SK-N-SH (cell line): Measurements from ENCODE around the gene FCN3. TPM values are rescaled to one million over a fixed set of nuclear protein-coding genes. Genes with fewer than 3 reads are reported as not detected.

Experiments
- CTCF ChIA-PET: fragments of 300-600, 350-600 bp; formaldehyde crosslinking; extraction: SDS; loops from one replicate; lab custom pipeline; 2021; lab: Yijun Ruan, JAX
- POLR2A ChIA-PET: fragments of 350-600 bp; sonication (Branson Sonifier 250); formaldehyde crosslinking; extraction: SDS; loops from one replicate; lab custom pipeline; 2020; ENCODE audit warnings: antibody characterized with exemption, inconsistent platforms; lab: Yijun Ruan, JAX
- DNase-seq: peaks from one replicate; pipeline ENCODE4 v3.0.0; 2012
- H2AFZ ChIP-seq: fragments of 200-600 bp; sonication (generic); 2 replicates; pipeline ENCODE4 v1.8.1; 2016; ENCODE audit warnings: antibody characterized with exemption, mild to moderate bottlenecking, low read depth
- H3F3A ChIP-seq: fragments of 200-600 bp; sonication (generic); replicated peaks from 2 replicates; pipeline ENCODE3; 2016; ENCODE audit warnings: antibody characterized with exemption, mild to moderate bottlenecking; ENCODE audit not compliant: insufficient read depth
- H3K27ac ChIP-seq, 2 experiments: fragments of 200-500 bp in 1 of 2; fragments of 200-600 bp in 1 of 2; sonication (Bioruptor generic) in 1 of 2; sonication (generic), shearing (Covaris generic) in 1 of 2; 2 replicates each; pipeline versions ENCODE4 v1.5.1 to v1.6.1; 2014 to 2016; ENCODE audit warnings: low read depth in 2 of 2, inconsistent platforms in 1 of 2, low read length in 1 of 2, mild to moderate bottlenecking in 1 of 2, mixed read lengths in 1 of 2
- H3K27me3 ChIP-seq: fragments of 200-600 bp; sonication (generic), shearing (Covaris generic); 2 replicates; pipeline ENCODE4 v1.6.1; 2016; ENCODE audit warnings: mixed run types; ENCODE audit not compliant: insufficient read depth
- H3K36me3 ChIP-seq, 2 experiments: fragments of 200-500 bp in 1 of 2; fragments of 200-600 bp in 1 of 2; sonication (Bioruptor generic) in 1 of 2; sonication (generic) in 1 of 2; replicated peaks in 1 of 2; 2 replicates each; pipeline versions ENCODE3 to v1.5.1; 2014 to 2016; ENCODE audit warnings: low read length in 1 of 2, mild to moderate bottlenecking in 1 of 2; ENCODE audit not compliant: insufficient read depth in 2 of 2, control insufficient read depth in 1 of 2
- H3K4me1 ChIP-seq, 2 experiments: fragments of 200-500 bp in 1 of 2; fragments of 200-600 bp in 1 of 2; sonication (Bioruptor generic) in 1 of 2; sonication (generic), shearing (Covaris generic) in 1 of 2; 2 replicates each; pipeline versions ENCODE4 v1.5.1 to v1.6.1; 2014 to 2016; ENCODE audit warnings: low read depth in 1 of 2, low read length in 1 of 2, mixed run types in 1 of 2; ENCODE audit not compliant: insufficient read depth in 2 of 2, control insufficient read depth in 1 of 2
- H3K4me2 ChIP-seq: fragments of 200-600 bp; sonication (generic), shearing (Covaris generic); 2 replicates; pipeline ENCODE4 v1.6.1; 2017; ENCODE audit warnings: mixed run types
- H3K4me3 ChIP-seq, 2 experiments: fragments of 200-500 bp in 1 of 2; fragments of 200-600 bp in 1 of 2; sonication (Bioruptor generic) in 1 of 2; sonication (generic), shearing (Covaris generic) in 1 of 2; 2 replicates each; pipeline versions ENCODE4 v1.5.1 to v1.8.1; 2014 to 2016; ENCODE audit warnings: low read depth in 2 of 2, inconsistent platforms in 1 of 2, low read length in 1 of 2, mild to moderate bottlenecking in 1 of 2, mixed read lengths in 1 of 2, moderate library complexity in 1 of 2
- H3K79me2 ChIP-seq: fragments of 200-600 bp; sonication (generic); 2 replicates; pipeline ENCODE4 v1.8.1; 2017; ENCODE audit warnings: mild to moderate bottlenecking; ENCODE audit not compliant: insufficient read depth
- H3K9ac ChIP-seq: fragments of 200-600 bp; sonication (generic); 2 replicates; pipeline ENCODE4 v1.6.1; 2017; ENCODE audit warnings: mixed run types
- H3K9me2 ChIP-seq: fragments of 200-600 bp; sonication (generic); 2 replicates; pipeline ENCODE4 v1.6.1; 2017; ENCODE audit warnings: mixed run types
- H3K9me3 ChIP-seq: fragments of 200-600 bp; sonication (generic); 2 replicates; pipeline ENCODE4 v1.6.1; 2017; ENCODE audit warnings: mixed run types, mild to moderate bottlenecking, moderate library complexity
- H4K20me1 ChIP-seq: fragments of 200-600 bp; sonication (generic); 2 replicates; pipeline ENCODE4 v1.6.1; 2017; ENCODE audit warnings: mild to moderate bottlenecking, mixed run types; ENCODE audit not compliant: insufficient read depth
- CHD2 ChIP-seq: fragments of 150-350 bp; IDR thresholded peaks from 2 replicates; pipeline ENCODE4 v1.6.1; 2018; ENCODE audit warnings: low read length; ENCODE audit not compliant: partially characterized antibody
- FOXJ3 ChIP-seq: sonication (generic); formaldehyde crosslinking; IDR thresholded peaks from 2 replicates; pipeline ENCODE4 v1.5.1; 2020; ENCODE audit warnings: mild to moderate bottlenecking, missing genetic modification reagents
- GABPA ChIP-seq: IDR thresholded peaks from 2 replicates; pipeline ENCODE4 v1.4.0; 2012; ENCODE audit warnings: low read depth, mild to moderate bottlenecking
- NFIC ChIP-seq: IDR thresholded peaks from 2 replicates; pipeline ENCODE4 v1.4.0; 2012; ENCODE audit warnings: borderline replicate concordance
- NRF1 ChIP-seq: IDR thresholded peaks from 2 replicates; pipeline ENCODE4 v1.6.1; 2012; ENCODE audit warnings: low read depth, mild to moderate bottlenecking, low read length
- TCF12 ChIP-seq: IDR thresholded peaks from 2 replicates; pipeline ENCODE4 v1.4.0; 2012
- WGBS: methylation state at CpG from one replicate; pipeline ENCODE4 v1.1.6; 2017; ENCODE audit warnings: low lambda C conversion rate; 5-methylcytosine and 5-hydroxymethylcytosine counted together
- polyA plus RNA-seq, 3 experiments: library from polyadenylated mRNA; depleted of rRNA; stranded (reverse); fragments of >200 nt; gene quantifications; 2 replicates each; pipeline ENCODE4 v1.2.3, GENCODE V29; 2012
- TF ChIP-seq, protein P1 (sequence below): IDR thresholded peaks from 2 replicates; pipeline ENCODE4 v1.4.0; 2012; ENCODE audit warnings: low read depth, borderline replicate concordance
- TF ChIP-seq, protein P2 (sequence below): fragments of 150-350 bp; IDR thresholded peaks from 2 replicates; pipeline ENCODE4 v1.6.1; 2016; ENCODE audit warnings: mild to moderate bottlenecking, low read depth, low read length

Gene FCN3
- polyA plus RNA-seq, 1 of the 3 experiments (the other 2 are of a cell fraction): not detected

DNA sequence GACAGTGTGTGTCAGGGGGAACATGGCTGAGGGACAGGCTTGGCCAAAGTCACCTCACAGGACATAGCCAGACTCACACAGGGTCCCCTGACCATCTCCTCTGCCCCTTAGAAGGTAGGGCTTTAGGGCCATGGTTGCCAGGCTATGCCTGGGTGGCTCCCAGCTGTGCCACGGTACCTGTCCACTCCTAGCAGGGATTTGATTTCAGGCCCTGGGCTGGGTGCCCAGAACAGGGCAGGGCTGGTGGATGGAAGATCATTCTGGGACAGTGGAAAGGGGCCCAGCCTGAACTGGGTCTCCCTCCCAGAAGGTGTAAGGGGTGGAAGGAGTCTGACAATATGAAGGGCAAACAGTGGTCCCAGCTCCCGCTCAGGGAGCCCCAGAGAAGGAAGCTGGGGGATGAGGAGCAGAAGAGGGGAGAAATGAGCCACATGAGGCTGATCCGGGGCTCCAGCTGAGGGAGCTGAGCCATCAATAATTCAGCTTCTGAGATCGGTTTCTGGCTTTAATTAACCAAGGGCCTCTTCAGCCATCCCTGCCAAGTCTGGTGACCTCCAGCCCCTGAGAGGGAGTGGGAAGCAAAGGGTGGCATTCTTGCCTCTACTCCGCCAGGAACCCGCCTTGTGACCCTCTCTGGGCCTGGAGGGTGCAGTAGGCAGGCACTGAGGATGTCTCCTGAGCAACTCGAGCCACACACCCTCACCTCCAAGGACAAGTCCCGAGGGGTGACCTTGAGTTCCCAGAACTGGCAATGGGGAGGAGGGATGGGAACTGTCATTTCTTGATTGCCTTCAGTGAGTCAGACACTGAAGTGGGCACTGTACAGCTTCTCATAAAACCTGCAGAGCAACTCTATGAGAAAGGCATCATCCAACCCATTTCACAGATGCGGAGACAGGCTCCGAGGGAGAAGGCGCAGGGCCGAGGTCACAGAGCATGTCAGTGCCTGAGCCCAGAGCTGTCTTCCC lies 6.4 kb upstream of the FCN3 start:
- H3K36me3 ChIP-seq: no peaks in the 10 kb centered on the region
- H3K27me3 ChIP-seq: no peaks in the 10 kb centered on the region
- no peak overlapping the region for H3K4me2 ChIP-seq
- CTCF ChIA-PET: interaction anchor here (0.5 to 20.0 kb wide), 7 partner anchors 10 to 223 kb away, joined by 3 to 731 read pairs (median 10); partner anchors contain the start of genes AHDC1 and MAP3K6
- TF ChIP-seq NFIC (peak; percentile 9; the same call in 1 of the 2 replicates), NRF1 (no peak), TCF12 (peak; percentile 32; the same call in 1 of the 2 replicates)
- TF ChIP-seq, protein P1, sequence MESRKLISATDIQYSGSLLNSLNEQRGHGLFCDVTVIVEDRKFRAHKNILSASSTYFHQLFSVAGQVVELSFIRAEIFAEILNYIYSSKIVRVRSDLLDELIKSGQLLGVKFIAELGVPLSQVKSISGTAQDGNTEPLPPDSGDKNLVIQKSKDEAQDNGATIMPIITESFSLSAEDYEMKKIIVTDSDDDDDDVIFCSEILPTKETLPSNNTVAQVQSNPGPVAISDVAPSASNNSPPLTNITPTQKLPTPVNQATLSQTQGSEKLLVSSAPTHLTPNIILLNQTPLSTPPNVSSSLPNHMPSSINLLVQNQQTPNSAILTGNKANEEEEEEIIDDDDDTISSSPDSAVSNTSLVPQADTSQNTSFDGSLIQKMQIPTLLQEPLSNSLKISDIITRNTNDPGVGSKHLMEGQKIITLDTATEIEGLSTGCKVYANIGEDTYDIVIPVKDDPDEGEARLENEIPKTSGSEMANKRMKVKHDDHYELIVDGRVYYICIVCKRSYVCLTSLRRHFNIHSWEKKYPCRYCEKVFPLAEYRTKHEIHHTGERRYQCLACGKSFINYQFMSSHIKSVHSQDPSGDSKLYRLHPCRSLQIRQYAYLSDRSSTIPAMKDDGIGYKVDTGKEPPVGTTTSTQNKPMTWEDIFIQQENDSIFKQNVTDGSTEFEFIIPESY: no peak
- peaks cover 0 to 10% of the 10 kb centered on the region in 2 experiments; a peak in 1 of 4 replicates for H3K4me1 ChIP-seq
- H3K79me2 ChIP-seq: no peaks in the 10 kb centered on the region
- no peaks in the 10 kb centered on the region for H3K9me2 ChIP-seq
- H4K20me1 ChIP-seq: no peaks in the 10 kb centered on the region
- H3K27ac ChIP-seq: peak overlapping the region in 1 of 2 experiments; percentile 26; a peak in 1 of 4 replicates
- H3K4me3 ChIP-seq: no peak overlapping the region
- DNase-seq: peak; percentile 51
- POLR2A ChIA-PET: no interaction called here
- no peaks in the 10 kb centered on the region for H3F3A ChIP-seq
- 54% methylated on average over 7 of the region's 12 CpGs for WGBS
- H2AFZ ChIP-seq: no peak overlapping the region
- no peaks in the 10 kb centered on the region for H3K9me3 ChIP-seq
- no peak overlapping the region for H3K9ac ChIP-seq

DNA sequence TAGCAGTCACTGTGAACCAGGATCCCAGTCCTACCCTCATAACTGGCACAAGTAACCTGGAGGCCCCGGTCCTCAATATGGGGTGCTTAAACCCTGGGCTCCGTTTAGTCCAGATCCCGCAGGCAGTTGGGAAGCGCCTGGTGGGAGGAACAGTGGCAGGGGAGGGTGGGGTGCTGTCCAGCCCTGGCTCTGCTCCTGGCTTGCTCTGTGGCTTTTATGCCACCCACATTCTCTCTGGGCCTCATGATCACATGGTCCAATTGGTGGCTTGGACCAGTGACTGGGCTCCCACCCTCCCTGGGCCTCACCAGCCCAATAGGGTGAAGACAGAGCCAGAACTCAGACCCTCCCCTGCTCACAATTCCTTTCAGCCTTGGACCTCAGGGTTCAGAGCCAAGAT lies 5.6 kb upstream of the FCN3 start:
- no peaks in the 10 kb centered on the region for H4K20me1 ChIP-seq
- TF ChIP-seq, protein P2, sequence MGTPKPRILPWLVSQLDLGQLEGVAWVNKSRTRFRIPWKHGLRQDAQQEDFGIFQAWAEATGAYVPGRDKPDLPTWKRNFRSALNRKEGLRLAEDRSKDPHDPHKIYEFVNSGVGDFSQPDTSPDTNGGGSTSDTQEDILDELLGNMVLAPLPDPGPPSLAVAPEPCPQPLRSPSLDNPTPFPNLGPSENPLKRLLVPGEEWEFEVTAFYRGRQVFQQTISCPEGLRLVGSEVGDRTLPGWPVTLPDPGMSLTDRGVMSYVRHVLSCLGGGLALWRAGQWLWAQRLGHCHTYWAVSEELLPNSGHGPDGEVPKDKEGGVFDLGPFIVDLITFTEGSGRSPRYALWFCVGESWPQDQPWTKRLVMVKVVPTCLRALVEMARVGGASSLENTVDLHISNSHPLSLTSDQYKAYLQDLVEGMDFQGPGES: no peak
- no peak for TF ChIP-seq FOXJ3 (CRISPR knock-in tag)
- no peak for TF ChIP-seq CHD2
- no peak for TF ChIP-seq GABPA
- no peaks in the 10 kb centered on the region for H3K79me2 ChIP-seq
- no peak overlapping the region for H3K4me3 ChIP-seq
- H3K27ac ChIP-seq: no peak overlapping the region
- H3F3A ChIP-seq: no peaks in the 10 kb centered on the region
- CTCF ChIA-PET: interaction anchor here (0.5 to 13.1 kb wide), 5 partner anchors 8 to 79 kb away, joined by 3 to 154 read pairs (median 10); partner anchors contain the start of gene MAP3K6
- H2AFZ ChIP-seq: no peak overlapping the region
- no peaks in the 10 kb centered on the region for H3K9me2 ChIP-seq
- H3K9ac ChIP-seq: no peak overlapping the region
- DNase-seq: no peak
- H3K4me1 ChIP-seq: peaks cover 0 to 10% of the 10 kb centered on the region in 2 experiments; a peak in 1 of 4 replicates
- H3K27me3 ChIP-seq: no peaks in the 10 kb centered on the region
- no peaks in the 10 kb centered on the region for H3K36me3 ChIP-seq
- POLR2A ChIA-PET: interaction anchor here (0.6 kb wide), 1 partner anchor 123 kb away, joined by 3 read pairs; no protein-coding TSS in a partner anchor
- no peaks in the 10 kb centered on the region for H3K9me3 ChIP-seq
- no peak overlapping the region for H3K4me2 ChIP-seq
- no CpG with 5 or more reads among the region's 4 CpGs for WGBS
